Hematopoietic multipotent progenitor cell treated with erythropoietin and hydrocortisone succinate and interleukin-3 and kit ligand, for 4 days (in vitro differentiated cells): ENCODE data around the gene THRAP3.
A peak's percentile ranks its signal among the peaks of the same experiment; 100 is the strongest.
"Not testable (repeated sequence)": the region's sequence is repeated elsewhere in the genome, so short reads cannot be mapped to it uniquely, and the experiment has no call there.

Experiments
- DNase-seq: peaks from one replicate; pipeline ENCODE4 v3.0.0-alpha.2; 2015

The THRAP3 gene

GRCh38 chr1:36251794-36252481, 27.7 kb downstream of the THRAP3 start:
- DNase-seq = no peak

- DNase-seq = not testable (repeated sequence)
Measured at GRCh38 chr1:36252482-36252824, 28.2 kb downstream of the THRAP3 start.

GRCh38 chr1:36253161-36253862, 29.1 kb downstream of the THRAP3 start:
- DNase-seq = no peak

GRCh38 chr1:36256558-36257374, 32.5 kb downstream of the THRAP3 start:
- peak; percentile 53 for DNase-seq

GRCh38 chr1:36257375-36257767, 33.1 kb downstream of the THRAP3 start:
- DNase-seq = peak; percentile 32

- no peak for DNase-seq
Measured at GRCh38 chr1:36258960-36259344, 34.7 kb downstream of the THRAP3 start.

GRCh38 chr1:36268981-36269380, 44.7 kb downstream of the THRAP3 start:
- DNase-seq = no peak

- no peak for DNase-seq
Measured at GRCh38 chr1:36269408-36269838, 45.2 kb downstream of the THRAP3 start.

GRCh38 chr1:36273024-36273423, 48.8 kb downstream of the THRAP3 start:
- peak; percentile 53 for DNase-seq

- DNase-seq = no peak
Measured at GRCh38 chr1:36274201-36274600, 50.0 kb downstream of the THRAP3 start.

- no peak for DNase-seq
Measured at GRCh38 chr1:36276688-36277087, 52.4 kb downstream of the THRAP3 start.

- no peak for DNase-seq
Measured at GRCh38 chr1:36279110-36279788, 55.0 kb downstream of the THRAP3 start.

- DNase-seq = no peak
Measured at GRCh38 chr1:36279789-36280296, 55.6 kb downstream of the THRAP3 start.

- no peak for DNase-seq
Measured at GRCh38 chr1:36284061-36284460, 59.8 kb downstream of the THRAP3 start.

GRCh38 chr1:36284517-36284916, 60.3 kb downstream of the THRAP3 start:
- DNase-seq = no peak

- peak; percentile 95 for DNase-seq
Measured at GRCh38 chr1:36285443-36286101, 61.3 kb downstream of the THRAP3 start.

- no peak for DNase-seq
Measured at GRCh38 chr1:36286802-36287201, 62.6 kb downstream of the THRAP3 start.

GRCh38 chr1:36287595-36287994, 63.4 kb downstream of the THRAP3 start:
- no peak for DNase-seq

GRCh38 chr1:36295390-36295789, 71.1 kb downstream of the THRAP3 start:
- no peak for DNase-seq

GRCh38 chr1:36297062-36297461, 72.8 kb downstream of the THRAP3 start:
- DNase-seq = no peak

- DNase-seq = no peak
Measured at GRCh38 chr1:36298640-36299039, 74.4 kb downstream of the THRAP3 start.

GRCh38 chr1:36300526-36300925, 76.3 kb downstream of the THRAP3 start:
- DNase-seq = no peak
